HepG2 (cell line): ENCODE results near the gene FIZ1. TPM values are rescaled to one million over a fixed set of nuclear protein-coding genes. Genes with fewer than 3 reads are reported as not detected.

ENCODE experiments used
- ATF3 ChIP-seq: sonication (generic); formaldehyde crosslinking; IDR thresholded peaks from 2 replicates; pipeline ENCODE4 v1.4.0; 2020; ENCODE audit warnings: missing genetic modification reagents
- CSRNP2 ChIP-seq: sonication (generic); formaldehyde crosslinking; conservative IDR thresholded peaks from 2 replicates; pipeline ENCODE4 v1.8.0; 2022; ENCODE audit warnings: low read depth, missing genetic modification reagents
- ELK4 ChIP-seq: sonication (generic); formaldehyde crosslinking; IDR thresholded peaks from 2 replicates; pipeline ENCODE4 v1.9.0; 2021; ENCODE audit warnings: missing genetic modification reagents, borderline replicate concordance
- FOXA1 ChIP-seq, 2 experiments: fragments of 450-650 bp in 1 of 2; sonication (generic) in 1 of 2; formaldehyde crosslinking in 1 of 2; IDR thresholded peaks; 2 replicates each; pipeline versions ENCODE4 v1.4.0 to v1.6.1; 2016 to 2020; ENCODE audit warnings: missing genetic modification reagents in 1 of 2
- HDAC6 ChIP-seq: fragments of 200-600 bp; sonication (generic); IDR thresholded peaks from 2 replicates; pipeline ENCODE4 v1.7.0; 2017; ENCODE audit warnings: mild to moderate bottlenecking, antibody characterized with exemption, low read length, low read depth
- IKZF4 ChIP-seq: sonication (generic); formaldehyde crosslinking; IDR thresholded peaks from 2 replicates; pipeline ENCODE4 v1.5.1; 2020; ENCODE audit warnings: borderline replicate concordance, mild to moderate bottlenecking, low read depth, missing genetic modification reagents; ENCODE audit errors: not compliant biosample characterization
- ISX ChIP-seq: sonication (generic); formaldehyde crosslinking; conservative IDR thresholded peaks from 2 replicates; pipeline ENCODE4 v1.5.0; 2020; ENCODE audit warnings: missing genetic modification reagents
- PRMT3 ChIP-seq: sonication (generic); formaldehyde crosslinking; IDR thresholded peaks from 2 replicates; pipeline ENCODE4 v1.8.1; 2022; ENCODE audit warnings: low read depth, mild to moderate bottlenecking, moderate library complexity, missing genetic modification reagents, borderline replicate concordance
- SETDB1 ChIP-seq: sonication (generic); formaldehyde crosslinking; IDR thresholded peaks from 2 replicates; pipeline ENCODE4 v1.5.1; 2020; ENCODE audit warnings: missing genetic modification reagents, mild to moderate bottlenecking, borderline replicate concordance
- SNAPC4 ChIP-seq: sonication (generic); formaldehyde crosslinking; IDR thresholded peaks from 2 replicates; pipeline ENCODE4 v1.4.0; 2020; ENCODE audit warnings: mild to moderate bottlenecking, missing genetic modification reagents
- THRA ChIP-seq: sonication (generic); formaldehyde crosslinking; IDR thresholded peaks from 2 replicates; pipeline ENCODE4 v1.4.0; 2020; ENCODE audit warnings: missing genetic modification reagents, borderline replicate concordance
- TOE1 ChIP-seq: sonication (generic); formaldehyde crosslinking; IDR thresholded peaks from 2 replicates; pipeline ENCODE4 v1.4.0; 2020; ENCODE audit warnings: mild to moderate bottlenecking, missing genetic modification reagents
- ZNF256 ChIP-seq: sonication (generic); formaldehyde crosslinking; conservative IDR thresholded peaks from 2 replicates; pipeline ENCODE4 v1.4.0; 2020; ENCODE audit warnings: missing genetic modification reagents
- ZNF275 ChIP-seq: sonication (generic); formaldehyde crosslinking; IDR thresholded peaks from 2 replicates; pipeline ENCODE4 v1.8.0; 2022; ENCODE audit warnings: missing genetic modification reagents, mild to moderate bottlenecking, inconsistent platforms, borderline replicate concordance
- ZNF331 ChIP-seq: sonication (generic); formaldehyde crosslinking; IDR thresholded peaks from 2 replicates; pipeline ENCODE4 v1.4.0; 2020; ENCODE audit warnings: missing genetic modification reagents
- ZNF44 ChIP-seq: sonication (generic); formaldehyde crosslinking; IDR thresholded peaks from 2 replicates; pipeline ENCODE4 v1.5.1; 2020; ENCODE audit warnings: mild to moderate bottlenecking, missing genetic modification reagents
- ZNF644 ChIP-seq: IDR thresholded peaks from 2 replicates; pipeline ENCODE4 v1.6.1; 2016; ENCODE audit warnings: low read depth
- polyA plus RNA-seq, 8 experiments: library from polyadenylated mRNA; depleted of rRNA in 3 of 8; stranded (reverse) in 7 of 8; unstranded in 1 of 8; fragments of >200 nt; fragmentation: Illumina TruSeq in 4 of 8; extraction: Trizol in 4 of 8; gene quantifications; 2 replicates each; pipeline versions ENCODE4 v1.2.1 to v1.2.3, GENCODE V29; 2011 to 2016; ENCODE audit warnings: low read depth in 4 of 8, missing spikeins in 1 of 8, mixed read lengths in 1 of 8; ENCODE audit not compliant: insufficient read depth in 1 of 8
- total RNA-seq, 5 experiments: library from RNA; depleted of rRNA; stranded (reverse); fragments of >200 nt; fragmentation: Illumina TruSeq; extraction: Trizol; gene quantifications; 2 replicates each; pipeline ENCODE4 v1.2.3, GENCODE V29; 2016; ENCODE audit warnings: low read depth in 1 of 5

FIZ1 gene
- total and polyA plus RNA-seq, 2 of the 13 experiments (the other 11 are each of a cell fraction or from before 2014, with no cell fraction given) = 3.6 to 5.9 TPM

- TF ChIP-seq PRMT3 (CRISPR knock-in tag) (no peak), ISX (CRISPR knock-in tag) (no peak), ZNF256 (no peak), ZNF275 (no peak), FOXA1 (IDR thresholded peaks at IDR 0.05) (no peak), FOXA1 (CRISPR knock-in tag; IDR thresholded peaks at IDR 0.05) (no peak), ZNF644 (CRISPR knock-in tag) (no peak), SNAPC4 (CRISPR knock-in tag) (no peak), ELK4 (no peak), IKZF4 (CRISPR knock-in tag) (no peak), SETDB1 (CRISPR knock-in tag) (no peak), ATF3 (CRISPR knock-in tag) (no peak), HDAC6 (no peak), ZNF44 (CRISPR knock-in tag) (no peak), THRA (CRISPR knock-in tag) (no peak; the same call in 1 of the 2 replicates), ZNF331 (CRISPR knock-in tag) (no peak), CSRNP2 (CRISPR knock-in tag) (no peak), TOE1 (no peak)
These were observed 41.5 kb upstream of the FIZ1 start, which contains the start of gene ZNF580 (continued) for GRCh38 chr19:55640577-55641425.
